Cardiac septum (tissue), 1 donor: ENCODE data around the gene POLR3GL. TPM values are rescaled to one million over a fixed set of nuclear protein-coding genes. Genes with fewer than 3 reads are reported as not detected.

Experiments used
- DNase-seq: peaks from one replicate; pipeline ENCODE4 v3.0.0-alpha.2; 2020; ENCODE audit warnings: low spot score
- intact Hi-C: fragments of 100-400 bp; cut with DNase I; formaldehyde crosslinking; loops from one replicate; pipeline ENCODE4 v1.14.0; 2022
- total RNA-seq: library from RNA; stranded (reverse); fragmentation: NEBNext Ultra II Directional; extraction: Animal tissue kit (Norgen Biotek cat#: 25700); gene quantifications from one replicate; pipeline ENCODE4 v1.2.1, GENCODE V29; 2021
- donor health status: DM: no; HTN: no; CAD: no.

The POLR3GL gene
- total RNA-seq, 1 donor from 2014 or later, result 36.8 TPM

- DNase-seq, result no peak
- intact Hi-C loops, result loop anchor here (2.0 to 5.0 kb wide), 3 partner anchors 15 to 37 kb away; partner anchors contain the start of genes RBM8A and TXNIP
Measured at GRCh38 chr1:145963265-145964019, 1.0 kb upstream of the POLR3GL start.

DNA sequence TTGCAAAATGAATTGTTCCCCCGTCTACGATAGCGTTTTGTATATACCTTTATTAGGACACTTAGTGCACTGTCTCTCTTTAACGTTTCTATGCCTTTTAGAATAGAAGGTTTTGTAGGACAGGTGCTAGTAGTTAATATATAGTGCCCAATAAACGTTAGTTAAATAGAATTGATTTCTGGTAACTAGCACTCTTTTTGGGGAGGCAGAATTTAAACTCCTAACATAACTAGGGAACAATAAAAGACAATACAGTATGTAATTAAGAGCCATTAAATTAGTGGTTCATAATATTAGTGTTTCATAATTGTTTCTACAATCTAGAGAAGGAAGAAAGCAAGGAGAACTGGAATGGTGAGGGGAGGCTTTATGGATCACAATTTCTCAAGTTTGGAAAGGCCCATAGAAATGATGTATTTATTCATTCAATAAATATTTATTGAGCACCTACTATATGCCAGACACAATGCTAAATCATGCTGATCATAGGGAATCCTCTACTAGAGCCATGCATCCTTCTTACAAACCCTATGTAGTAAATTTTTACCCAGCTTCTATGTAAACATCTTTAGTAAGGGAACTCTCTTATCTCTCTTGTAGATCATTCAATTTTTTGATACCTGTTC, 742 bp downstream of the POLR3GL start:
- no peak for DNase-seq
- intact Hi-C loops, result loop anchor here (2.0 kb wide), 2 partner anchors 14 to 38 kb away; partner anchors contain the start of gene RBM8A

GRCh38 chr1:145967288-145967687, 2.8 kb downstream of the POLR3GL start:
- no peak for DNase-seq
- intact Hi-C loops, result no loop called here

DNA sequence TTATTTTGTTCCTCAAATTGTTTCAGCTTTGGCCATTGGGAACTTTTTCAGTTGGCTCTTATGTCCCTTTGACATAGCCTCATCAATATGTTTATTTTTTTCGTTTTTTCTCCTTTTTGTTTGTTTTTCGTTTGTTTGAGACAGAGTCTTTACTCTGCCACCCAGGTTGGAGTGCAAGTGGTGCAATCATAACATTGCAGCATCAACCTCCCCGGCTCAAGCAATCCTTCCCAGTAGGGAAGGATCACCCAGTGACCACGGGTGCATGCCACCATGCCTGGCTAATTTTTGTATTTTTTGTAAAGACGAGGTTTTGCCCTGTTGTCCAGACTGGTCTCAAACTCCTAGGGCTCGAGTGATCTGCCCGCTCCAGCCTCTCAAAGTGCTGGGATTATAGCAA, 8.1 kb downstream of the POLR3GL start:
- DNase-seq, result no peak
- intact Hi-C loops, result no loop called here

DNA sequence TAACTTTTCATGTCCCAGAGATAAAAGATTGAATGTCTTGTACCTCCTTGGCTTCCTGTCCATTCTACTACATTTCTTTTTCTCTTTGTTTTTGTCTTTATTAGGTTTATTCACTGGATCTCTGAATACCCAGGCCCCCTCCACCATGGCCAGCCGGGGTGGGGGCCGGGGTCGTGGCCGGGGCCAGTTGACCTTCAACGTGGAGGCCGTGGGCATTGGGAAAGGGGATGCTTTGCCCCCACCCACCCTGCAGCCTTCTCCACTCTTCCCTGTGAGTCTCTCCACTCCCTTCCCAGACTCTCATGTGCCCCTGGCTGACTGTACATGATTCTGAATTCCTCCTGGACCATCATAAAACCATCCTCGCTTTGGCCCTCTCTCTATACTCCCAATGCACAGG, 10.2 kb downstream of the POLR3GL start:
- no peak for DNase-seq
- intact Hi-C loops, result no loop called here

GRCh38 chr1:145975216-145975615, 10.7 kb downstream of the POLR3GL start:
- no peak for DNase-seq
- intact Hi-C loops, result no loop called here

- DNase-seq, result no peak
- intact Hi-C loops, result loop anchor here (1.0 kb wide), 2 partner anchors 20 to 30 kb away; no protein-coding TSS in a partner anchor
Measured at GRCh38 chr1:145977016-145977415, 12.5 kb downstream of the POLR3GL start.

- peak; percentile 88 for DNase-seq
- intact Hi-C loops, result loop anchor here (1.0 to 2.0 kb wide), 3 partner anchors 13 to 30 kb away; partner anchors contain the start of genes ANKRD34A and POLR3GL
Measured at GRCh38 chr1:145977486-145978470, 13.3 kb downstream of the POLR3GL start.

- intact Hi-C loops, result loop anchor here (2.0 kb wide), 1 partner anchor 14 kb away; the partner anchor contains the start of genes ANKRD34A and POLR3GL
Measured at GRCh38 chr1:145978471-145978853, 14.0 kb downstream of the POLR3GL start.

DNA sequence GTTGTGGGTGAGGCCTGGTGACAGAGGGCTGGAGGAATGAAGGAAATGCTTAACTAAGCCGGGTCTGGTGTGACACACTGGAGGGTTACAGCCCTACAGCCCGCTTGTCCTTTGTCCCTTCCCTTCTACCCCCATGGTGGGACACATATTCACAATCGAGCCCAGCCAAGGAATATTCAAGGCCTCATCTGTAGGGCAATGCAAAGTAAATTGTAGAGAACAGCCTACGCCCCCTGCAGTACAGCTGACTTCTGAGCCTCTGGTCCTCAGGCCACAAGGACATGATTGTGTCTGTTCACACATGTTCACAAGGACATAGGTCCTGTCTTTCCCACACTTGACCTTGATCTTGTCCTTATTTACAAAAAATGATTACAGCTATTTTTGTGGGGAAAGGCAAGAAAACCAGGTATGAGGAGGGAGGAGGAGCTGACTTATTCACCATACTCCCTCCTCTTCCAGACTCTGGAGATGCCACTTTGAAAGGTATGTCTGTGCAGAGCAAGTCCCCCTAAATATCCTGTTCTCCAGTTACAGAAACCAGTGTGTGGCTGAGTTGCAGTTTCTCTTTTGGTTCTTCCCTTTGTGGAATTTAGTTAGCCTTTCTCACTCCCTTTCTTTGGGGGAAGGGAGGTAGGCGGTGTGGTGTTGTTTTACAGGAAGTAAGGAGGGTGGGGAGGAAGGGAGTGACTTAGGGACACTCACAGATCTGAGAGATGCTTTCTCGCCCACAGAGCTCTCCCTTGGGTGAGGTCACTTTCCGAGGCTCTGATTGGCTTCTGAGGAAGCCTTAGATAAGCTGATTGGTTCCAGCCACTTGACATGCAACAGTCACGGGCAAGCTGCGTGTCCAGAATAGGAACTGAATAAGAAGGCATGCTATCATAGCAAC, 14.6 kb downstream of the POLR3GL start:
- intact Hi-C loops, result loop anchor here (1.0 to 2.0 kb wide), 2 partner anchors 14 to 17 kb away; partner anchors contain the start of genes ANKRD34A, POLR3GL and TXNIP
- peak; percentile 96 for DNase-seq

More at GRCh38 chr1:145978471-145978853, 14.0 kb downstream of the POLR3GL start:
- DNase-seq, result no peak

- no peak for DNase-seq
- intact Hi-C loops, result loop anchor here (1.0 to 2.0 kb wide), 2 partner anchors 15 to 16 kb away; partner anchors contain the start of genes ANKRD34A, POLR3GL and TXNIP
Measured at GRCh38 chr1:145979746-145980456, 15.4 kb downstream of the POLR3GL start.

DNA sequence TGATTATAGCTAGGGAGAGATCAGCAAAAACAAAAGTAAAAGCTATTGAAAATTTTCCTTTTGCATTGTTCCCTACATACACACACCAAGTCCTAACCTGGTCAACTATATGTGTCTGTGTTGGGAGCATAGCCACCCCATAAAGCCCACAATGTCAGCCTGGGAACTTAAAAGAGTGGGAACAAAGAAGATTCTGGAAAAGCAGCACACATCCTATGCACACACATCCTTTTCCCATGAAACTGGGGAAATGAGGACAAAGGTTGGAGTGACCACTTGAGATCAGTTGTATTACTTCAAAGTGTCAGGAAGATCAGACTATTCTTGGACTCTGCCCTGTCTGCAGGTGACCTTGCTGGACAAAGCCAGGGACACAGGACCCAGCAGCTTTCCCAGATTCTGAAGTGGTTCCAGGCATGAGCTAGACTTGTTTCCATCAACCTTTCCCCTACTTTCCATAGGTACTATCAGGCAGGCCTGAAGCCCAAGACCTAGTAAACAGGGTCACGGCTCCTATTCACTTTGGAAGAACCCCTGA, 16.0 kb downstream of the POLR3GL start:
- no peak for DNase-seq
- intact Hi-C loops, result no loop called here

- intact Hi-C loops, result no loop called here
Measured at GRCh38 chr1:145982010-145982723, 17.7 kb downstream of the POLR3GL start.

DNA sequence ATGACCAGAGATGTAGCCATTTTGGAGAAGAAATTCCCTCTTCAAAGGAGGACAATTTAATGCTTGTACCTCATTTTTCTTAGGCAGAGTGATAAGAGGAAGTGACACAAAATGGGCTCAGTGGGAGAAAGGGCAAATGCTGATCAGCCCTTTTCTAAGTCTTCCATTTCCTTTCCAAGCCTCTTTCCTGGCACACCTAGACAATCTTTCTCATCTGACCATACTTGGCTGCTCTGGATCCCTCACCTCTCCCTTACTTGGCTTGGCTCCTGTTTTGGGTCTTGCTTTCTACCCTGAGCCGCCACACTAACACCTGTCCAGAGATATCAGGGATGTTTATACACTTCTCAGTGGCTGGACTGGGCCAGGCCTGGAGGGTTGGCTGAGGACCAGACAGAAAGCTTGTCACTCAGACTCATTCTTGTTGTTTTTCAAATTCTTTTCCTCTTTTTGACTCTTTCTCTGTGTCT, 18.8 kb downstream of the POLR3GL start:
- DNase-seq, result no peak
- intact Hi-C loops, result no loop called here

More at GRCh38 chr1:145982010-145982723, 17.7 kb downstream of the POLR3GL start:
- DNase-seq, result no peak

DNA sequence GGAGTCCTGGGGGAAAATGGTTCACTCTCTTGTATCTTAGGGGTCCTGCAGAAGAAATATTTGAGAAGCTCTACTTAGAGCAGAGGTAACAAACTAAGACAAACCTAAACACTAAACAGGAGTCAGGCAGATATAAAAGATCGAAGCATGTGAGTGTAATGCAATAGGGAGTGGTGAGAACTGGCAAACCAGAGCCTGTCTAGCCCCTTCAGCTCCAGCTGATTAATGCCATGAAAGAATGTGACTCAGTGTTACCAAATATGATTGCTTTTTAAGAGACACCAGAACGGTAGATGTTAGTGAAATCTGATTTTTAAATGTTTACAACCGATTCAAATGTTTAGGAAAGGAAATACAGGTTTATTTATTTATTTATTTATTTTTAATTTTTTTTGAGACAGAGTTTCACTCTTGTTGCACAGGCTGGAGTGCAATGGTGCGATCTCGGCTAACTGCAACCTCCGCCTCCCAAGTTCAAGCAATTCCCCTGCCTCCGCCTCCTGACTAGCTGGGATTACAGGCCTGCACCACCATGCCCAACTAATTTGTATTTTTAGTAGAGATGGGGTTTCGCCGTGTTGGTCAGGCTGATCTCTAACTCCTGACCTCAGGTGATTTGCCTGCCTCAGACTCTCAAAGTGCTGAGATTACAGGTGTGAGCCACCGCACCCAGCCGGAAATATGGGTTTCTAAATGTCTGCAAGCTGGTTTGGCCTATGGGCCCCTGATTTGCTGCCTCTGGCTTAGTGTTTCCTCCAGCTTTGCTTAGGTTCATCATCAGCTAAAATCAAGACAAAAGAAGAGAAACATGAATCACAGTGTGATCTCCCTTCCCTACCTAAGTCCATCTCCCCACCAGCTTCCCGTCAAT, 19.7 kb downstream of the POLR3GL start:
- DNase-seq, result no peak
- intact Hi-C loops, result no loop called here

- no peak for DNase-seq
- intact Hi-C loops, result no loop called here
Measured at GRCh38 chr1:145985129-145985501, 20.6 kb downstream of the POLR3GL start.
